ENCODE measurements around the gene AQP6.
A peak's percentile ranks its signal among the peaks of the same experiment; 100 is the strongest.

The AQP6 gene

DNA sequence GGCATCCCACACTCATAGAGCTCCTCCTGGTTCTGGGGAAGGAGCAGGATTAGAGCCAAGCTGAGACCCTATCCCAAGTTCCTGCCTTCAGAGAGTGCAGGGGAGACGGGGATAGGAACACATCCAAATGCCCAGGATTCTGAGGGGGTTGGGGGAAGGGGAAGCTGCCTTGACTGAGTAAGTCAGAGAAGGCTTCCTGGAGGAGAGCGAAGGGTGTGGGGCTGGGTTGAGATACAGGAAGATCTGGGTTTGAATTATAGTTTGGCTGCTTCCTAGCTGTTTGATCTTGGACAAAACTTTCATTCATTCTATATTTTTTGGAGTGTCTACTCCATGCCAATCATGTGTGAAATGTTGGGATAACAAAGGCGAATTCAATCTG, 30.2 kb upstream of the AQP6 start:
- CTCF ChIA-PET: interaction anchor here (1.3 kb wide), 1 partner anchor 75 kb away, joined by 6 read pairs; no protein-coding TSS in a partner anchor
- no peak for DNase-seq (ENCODE audit: low spot score)
- POLR2A ChIA-PET (ENCODE audit: low non-redundant PET): no interaction called here
- TF ChIP-seq, protein P1, sequence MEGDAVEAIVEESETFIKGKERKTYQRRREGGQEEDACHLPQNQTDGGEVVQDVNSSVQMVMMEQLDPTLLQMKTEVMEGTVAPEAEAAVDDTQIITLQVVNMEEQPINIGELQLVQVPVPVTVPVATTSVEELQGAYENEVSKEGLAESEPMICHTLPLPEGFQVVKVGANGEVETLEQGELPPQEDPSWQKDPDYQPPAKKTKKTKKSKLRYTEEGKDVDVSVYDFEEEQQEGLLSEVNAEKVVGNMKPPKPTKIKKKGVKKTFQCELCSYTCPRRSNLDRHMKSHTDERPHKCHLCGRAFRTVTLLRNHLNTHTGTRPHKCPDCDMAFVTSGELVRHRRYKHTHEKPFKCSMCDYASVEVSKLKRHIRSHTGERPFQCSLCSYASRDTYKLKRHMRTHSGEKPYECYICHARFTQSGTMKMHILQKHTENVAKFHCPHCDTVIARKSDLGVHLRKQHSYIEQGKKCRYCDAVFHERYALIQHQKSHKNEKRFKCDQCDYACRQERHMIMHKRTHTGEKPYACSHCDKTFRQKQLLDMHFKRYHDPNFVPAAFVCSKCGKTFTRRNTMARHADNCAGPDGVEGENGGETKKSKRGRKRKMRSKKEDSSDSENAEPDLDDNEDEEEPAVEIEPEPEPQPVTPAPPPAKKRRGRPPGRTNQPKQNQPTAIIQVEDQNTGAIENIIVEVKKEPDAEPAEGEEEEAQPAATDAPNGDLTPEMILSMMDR (conservative IDR thresholded peaks at IDR 0.05; ENCODE audit: low read depth): no peak
- H3K27ac ChIP-seq: peak overlapping the region; percentile 25

DNA sequence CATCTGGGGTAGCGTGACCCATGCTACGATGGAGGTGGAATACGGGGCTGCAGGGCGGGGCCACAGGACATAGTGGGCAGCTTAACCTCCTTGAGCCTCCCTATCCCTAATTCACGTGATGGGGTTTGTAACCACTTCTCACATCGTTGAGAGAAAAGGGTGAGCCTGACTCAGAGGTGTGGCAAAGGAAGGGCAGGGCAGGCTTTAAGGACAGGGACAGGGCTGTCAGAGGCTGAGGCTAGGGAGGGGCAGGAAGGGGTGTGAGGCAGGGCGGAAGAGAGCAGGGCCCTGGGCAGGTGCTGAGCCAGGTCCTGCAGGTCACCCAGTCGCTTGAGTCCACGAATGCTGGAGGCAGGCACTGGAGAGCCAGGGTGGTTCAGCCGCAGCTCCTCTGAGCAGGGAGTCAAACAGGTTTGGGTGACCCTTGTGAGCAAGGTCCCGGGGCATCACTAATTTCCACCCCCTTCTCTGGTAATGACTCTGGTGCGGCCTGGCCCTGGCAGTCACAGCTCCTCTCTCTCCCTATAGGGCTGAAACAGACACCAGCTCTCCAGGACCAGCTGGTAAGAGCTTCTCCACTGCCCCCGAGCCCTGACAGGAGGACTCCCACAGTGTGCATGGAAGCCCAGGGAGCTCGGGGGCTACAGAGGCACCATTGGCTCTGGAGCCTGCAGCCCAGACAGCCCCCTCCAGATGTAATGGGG, 29.7 kb upstream of the AQP6 start:
- CTCF ChIA-PET: interaction anchor here (0.5 to 1.3 kb wide), 2 partner anchors 60 to 76 kb away, joined by 5 to 6 read pairs; no protein-coding TSS in a partner anchor
- DNase-seq (ENCODE audit: low spot score): no peak
- peak overlapping the region; percentile 25 for H3K27ac ChIP-seq
- POLR2A ChIA-PET (ENCODE audit: low non-redundant PET): no interaction called here
- TF ChIP-seq, protein P1 (conservative IDR thresholded peaks at IDR 0.05; ENCODE audit: low read depth): no peak

DNA sequence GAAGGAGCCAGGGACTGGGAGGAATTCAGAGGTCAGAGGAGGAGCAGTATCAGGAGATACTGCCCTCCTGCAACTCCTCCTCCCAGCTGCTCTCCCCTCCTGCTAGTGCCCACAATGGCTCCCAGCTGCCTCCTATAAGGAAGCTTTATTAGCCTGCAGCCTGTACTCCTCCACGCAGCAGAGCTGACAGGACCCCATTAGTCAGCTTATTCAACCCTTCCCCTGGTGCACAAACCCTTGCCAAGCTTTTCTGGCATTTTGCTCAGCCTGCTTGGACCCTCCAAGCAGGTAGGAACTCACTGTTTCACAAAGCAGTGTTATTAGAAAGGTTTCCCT, 29.2 kb upstream of the AQP6 start:
- POLR2A ChIA-PET (ENCODE audit: low non-redundant PET): no interaction called here
- CTCF ChIA-PET: interaction anchor here (0.5 to 1.3 kb wide), 3 partner anchors 41 to 76 kb away, joined by 3 to 6 read pairs (median 5); no protein-coding TSS in a partner anchor
- peak overlapping the region; percentile 25 for H3K27ac ChIP-seq
- TF ChIP-seq, protein P1 (conservative IDR thresholded peaks at IDR 0.05; ENCODE audit: low read depth): no peak
- DNase-seq (ENCODE audit: low spot score): no peak

DNA sequence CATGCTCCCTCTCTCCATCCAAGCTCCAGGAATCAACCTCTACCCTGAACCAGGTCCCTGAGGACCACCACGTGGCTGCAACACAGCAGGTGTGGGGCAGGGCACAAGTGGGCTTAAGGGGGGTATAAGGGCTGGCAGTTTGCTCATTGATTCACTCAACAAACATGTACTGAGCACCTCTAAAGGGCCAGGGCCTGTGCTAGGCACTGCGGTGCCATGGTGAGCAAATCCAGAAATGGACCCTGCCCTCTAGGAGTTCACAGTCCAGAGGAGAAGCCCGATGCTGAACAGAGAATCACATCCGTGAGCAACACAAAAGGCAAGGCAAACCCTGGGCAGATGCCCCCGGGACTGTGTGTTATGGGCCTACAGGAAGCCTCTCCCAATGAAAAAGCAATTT, 28.7 kb upstream of the AQP6 start:
- H3K27ac ChIP-seq: no peak overlapping the region
- DNase-seq (ENCODE audit: low spot score): no peak
- POLR2A ChIA-PET (ENCODE audit: low non-redundant PET): no interaction called here
- TF ChIP-seq, protein P1 (conservative IDR thresholded peaks at IDR 0.05; ENCODE audit: low read depth): no peak
- CTCF ChIA-PET: interaction anchor here (0.5 kb wide), 1 partner anchor 42 kb away, joined by 3 read pairs; no protein-coding TSS in a partner anchor

DNA sequence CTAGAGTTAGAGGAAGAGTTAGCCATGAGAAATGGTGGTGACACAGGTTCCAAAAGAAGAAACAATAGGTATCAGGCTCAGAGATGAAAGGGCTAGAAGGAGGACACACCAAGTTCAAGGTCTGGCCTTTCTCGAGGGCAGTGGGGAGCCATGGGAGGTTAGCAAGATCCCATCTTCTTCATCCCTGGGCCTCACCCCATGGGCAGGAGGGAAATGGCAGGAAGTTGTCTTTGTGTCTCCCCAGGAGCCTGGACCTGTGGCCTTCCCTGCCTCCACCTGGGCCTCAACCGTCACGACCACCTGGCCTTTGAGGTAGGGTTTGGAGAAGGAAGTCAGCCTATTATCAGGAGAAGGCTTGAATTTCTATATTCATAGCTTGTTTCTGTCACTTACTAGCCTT, 28.0 kb upstream of the AQP6 start:
- ChIA-PET POLR2A (ENCODE audit: low non-redundant PET) (no interaction called here), CTCF (interaction anchor here (0.6 to 0.8 kb wide), 3 partner anchors 104 to 158 kb away, joined by 3 to 5 read pairs (median 3); no protein-coding TSS in a partner anchor)
- no peak overlapping the region for H3K27ac ChIP-seq
- DNase-seq (ENCODE audit: low spot score): no peak
- TF ChIP-seq, protein P1 (conservative IDR thresholded peaks at IDR 0.05; ENCODE audit: low read depth): no peak

DNA sequence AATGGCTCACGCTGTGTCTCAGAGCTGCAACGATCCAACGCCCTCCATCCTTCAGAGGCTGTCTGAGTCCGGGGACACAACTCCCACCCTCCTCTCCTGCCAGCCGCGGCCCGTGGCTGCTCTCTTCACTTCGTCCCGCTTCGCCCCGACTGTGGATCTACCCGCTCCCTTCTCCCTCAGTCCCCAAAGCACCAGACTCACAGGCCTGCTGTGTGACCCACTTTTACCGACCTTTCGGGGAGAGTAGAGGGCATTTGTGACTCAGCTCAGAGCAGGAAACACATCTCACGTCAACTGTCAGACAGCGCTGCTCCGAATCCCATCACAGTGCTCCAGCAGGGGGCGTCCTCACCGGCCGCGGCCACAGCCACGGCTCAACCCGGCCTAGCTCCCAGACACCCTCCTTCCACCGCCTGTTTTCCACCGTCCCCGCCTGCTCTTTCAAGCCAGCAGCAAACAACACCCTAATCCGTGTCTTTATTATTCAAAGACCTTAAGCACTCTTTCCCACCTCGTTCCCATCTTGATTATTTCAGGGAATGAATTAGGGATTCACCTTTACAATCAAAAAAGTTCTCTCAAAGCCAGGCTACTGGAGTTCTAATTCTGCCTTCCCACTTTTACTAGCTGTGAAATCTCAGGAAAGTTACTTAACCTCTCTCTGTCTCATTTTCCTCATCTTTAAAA, 27.2 kb upstream of the AQP6 start:
- TF ChIP-seq, protein P1 (conservative IDR thresholded peaks at IDR 0.05; ENCODE audit: low read depth): peak; percentile 67
- H3K27ac ChIP-seq: no peak overlapping the region
- ChIA-PET POLR2A (ENCODE audit: low non-redundant PET) (no interaction called here), CTCF (interaction anchor here (0.5 to 1.6 kb wide), 21 partner anchors 8 to 158 kb away, joined by 3 to 12 read pairs (median 4); no protein-coding TSS in a partner anchor)
- DNase-seq (ENCODE audit: low spot score): peak; percentile 55
